ENCODE data around the gene DYNC1H1. TPM values are rescaled to one million over a fixed set of nuclear protein-coding genes. Genes with fewer than 3 reads are reported as not detected.
"Not testable (repeated sequence)": the region's sequence is repeated elsewhere in the genome, so short reads cannot be mapped to it uniquely, and the experiment has no call there.

The DYNC1H1 gene
- total RNA-seq, 1 experiment from 2014 or later: 361 TPM

DNA sequence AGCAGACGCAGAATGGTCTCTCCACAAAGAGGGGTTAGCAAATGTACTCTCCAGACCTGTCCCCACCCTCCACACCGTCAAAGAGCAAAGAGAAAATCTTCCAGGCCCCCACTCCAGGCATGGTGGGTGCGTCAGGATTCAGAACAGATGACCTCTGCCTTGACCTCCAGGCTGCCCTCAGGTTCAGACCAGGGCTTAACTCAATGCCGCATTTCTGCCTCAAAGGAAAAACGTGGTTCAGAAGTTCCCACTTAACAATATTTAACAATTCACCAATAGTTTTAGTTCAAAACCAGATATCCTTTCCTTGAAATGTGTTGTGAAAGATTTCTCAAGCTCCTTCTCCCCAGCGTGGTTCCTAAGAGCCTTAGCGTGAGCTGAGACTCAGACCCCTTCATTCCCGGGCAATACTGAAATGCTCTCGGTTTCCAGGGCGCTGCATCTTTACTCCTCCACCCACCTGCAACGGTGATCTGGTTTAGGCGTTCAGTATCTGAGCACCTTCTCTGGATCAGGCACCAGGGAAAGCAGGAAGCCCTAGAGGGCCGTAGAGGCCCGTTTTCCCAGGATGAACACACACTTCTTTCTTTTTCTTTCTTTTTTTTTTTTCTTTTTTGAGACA is 99.5 kb downstream of the DYNC1H1 start (continued):
- no peak for TF ChIP-seq POLR2A (IDR thresholded peaks at IDR 0.05; ENCODE audit: borderline replicate concordance, extremely low read depth, insufficient read depth, insufficient read length)

DNA sequence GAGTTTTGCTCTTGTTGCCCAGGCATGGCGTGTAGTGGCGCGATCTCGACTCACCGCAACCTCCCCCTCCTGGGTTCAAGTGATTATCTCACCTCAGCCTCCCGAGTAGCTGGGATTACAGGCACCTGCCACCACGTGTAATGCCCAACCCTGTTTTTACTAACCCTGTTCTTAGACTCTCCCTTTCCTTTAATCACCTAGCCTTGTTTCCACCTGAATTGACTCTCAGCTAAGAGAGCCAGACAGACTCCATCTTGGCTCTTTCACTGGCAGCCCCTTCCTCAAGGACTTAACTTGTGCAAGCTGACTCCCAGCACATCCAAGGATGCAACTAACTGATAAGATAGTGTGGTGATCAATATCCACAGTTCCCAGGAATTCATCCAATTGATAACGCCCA is 100.2 kb downstream of the DYNC1H1 start:
- POLR2A ChIA-PET; H4K20me1 ChIP-seq (ENCODE audit: insufficient read depth); DNase-seq (ENCODE audit: low read depth, low spot score); H3K27me3 ChIP-seq (ENCODE audit: insufficient read depth, low read length); intact Hi-C loops (cut with micrococcal nuclease); H3K4me3 ChIP-seq (replicated peaks in 1 of 2; ENCODE audit: low read depth in 1 of 2, low read length in 2 of 2); H3K4me2 ChIP-seq (ENCODE audit: low read length); RAD21 ChIA-PET (ENCODE audit: low non-redundant PET in 1 of 2, low total read pairs in 2 of 2, uncharacterized antibody in 2 of 2, unreplicated experiment in 2 of 2); H3K27ac ChIP-seq (ENCODE audit: low read depth, low read length); ATAC-seq; H2AFZ ChIP-seq (ENCODE audit: low read depth, low read length, poor library complexity, severe bottlenecking); H3K9me3 ChIP-seq (ENCODE audit: control insufficient read depth in 1 of 2, insufficient read depth in 1 of 2, low read depth in 1 of 2, low read length in 2 of 2); H3K9ac ChIP-seq (ENCODE audit: low read length); H3K9me2 ChIP-seq (ENCODE audit: insufficient read depth); H3K36me3 ChIP-seq (ENCODE audit: control insufficient read depth in 1 of 2, insufficient read depth in 2 of 2, low read length in 2 of 2); H3K79me2 ChIP-seq (ENCODE audit: insufficient read depth, low read length); BruUV-seq (replicated peaks): not testable (repeated sequence)
- CTCF ChIA-PET: interaction anchor here (2.3 to 3.2 kb wide), 2 partner anchors 18 to 32 kb away, joined by 12 to 45 read pairs; no protein-coding TSS in a partner anchor
- H3K4me1 ChIP-seq (ENCODE audit: control insufficient read depth in 1 of 2, insufficient read depth in 2 of 2, low read length in 2 of 2): peaks cover 12 to 17% of the 10 kb centered on the region in 2 experiments

DNA sequence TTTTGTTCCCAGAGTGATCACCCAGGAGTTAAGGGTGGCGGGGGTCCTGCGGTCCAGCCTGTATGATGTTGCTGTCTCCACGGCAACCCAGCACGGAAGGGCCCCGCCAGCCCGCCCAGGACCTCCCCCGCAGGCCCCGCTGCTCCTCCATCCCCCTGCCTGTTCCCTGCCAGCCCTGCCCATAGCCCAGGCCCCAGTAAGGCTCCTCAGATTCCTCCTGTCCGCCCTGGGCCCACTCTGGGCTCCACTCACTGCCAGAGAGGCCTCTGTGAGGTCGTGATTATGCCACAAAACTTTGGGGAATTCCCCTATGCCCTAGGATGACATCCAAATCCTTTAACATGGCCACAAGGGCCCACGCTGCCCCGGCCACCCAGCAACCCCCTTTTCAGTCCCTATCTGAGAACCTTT is 101.7 kb downstream of the DYNC1H1 start:
- Histone ChIP-seq H3K9me2 (ENCODE audit: insufficient read depth) (no peaks in the 10 kb centered on the region), H4K20me1 (ENCODE audit: insufficient read depth) (no peaks in the 10 kb centered on the region), H3K4me2 (ENCODE audit: low read length) (no peak overlapping the region), H3K9me3 (ENCODE audit: control insufficient read depth in 1 of 2, insufficient read depth in 1 of 2, low read depth in 1 of 2, low read length in 2 of 2) (peaks cover 0 to 3% of the 10 kb centered on the region in 2 experiments; a peak in 1 of 4 replicates), H3K9ac (ENCODE audit: low read length) (no peak overlapping the region), H3K27ac (ENCODE audit: low read depth, low read length) (no peak overlapping the region), H3K36me3 (ENCODE audit: control insufficient read depth in 1 of 2, insufficient read depth in 2 of 2, low read length in 2 of 2) (no peaks in the 10 kb centered on the region), H3K4me3 (replicated peaks in 1 of 2; ENCODE audit: low read depth in 1 of 2, low read length in 2 of 2) (no peak overlapping the region), H2AFZ (ENCODE audit: low read depth, low read length, poor library complexity, severe bottlenecking) (no peak overlapping the region), H3K4me1 (ENCODE audit: control insufficient read depth in 1 of 2, insufficient read depth in 2 of 2, low read length in 2 of 2) (peaks cover 23 to 29% of the 10 kb centered on the region in 2 experiments), H3K27me3 (ENCODE audit: insufficient read depth, low read length) (no peaks in the 10 kb centered on the region), H3K79me2 (ENCODE audit: insufficient read depth, low read length) (no peaks in the 10 kb centered on the region)
- POLR2A ChIA-PET: no interaction called here
- ATAC-seq (no peak), DNase-seq (ENCODE audit: low read depth, low spot score) (no peak)
- RAD21 ChIA-PET (ENCODE audit: low non-redundant PET in 1 of 2, low total read pairs in 2 of 2, uncharacterized antibody in 2 of 2, unreplicated experiment in 2 of 2): no interaction called here
- intact Hi-C loops (cut with micrococcal nuclease): no loop called here
- CTCF ChIA-PET: no interaction called here
- BruUV-seq (replicated peaks): no TSS peak
- no peak for TF ChIP-seq ZNF274 (IDR thresholded peaks at IDR 0.05; ENCODE audit: low read depth, low read length)
- no peak for TF ChIP-seq ZFX (IDR thresholded peaks at IDR 0.05)
- TF ChIP-seq, protein P1, sequence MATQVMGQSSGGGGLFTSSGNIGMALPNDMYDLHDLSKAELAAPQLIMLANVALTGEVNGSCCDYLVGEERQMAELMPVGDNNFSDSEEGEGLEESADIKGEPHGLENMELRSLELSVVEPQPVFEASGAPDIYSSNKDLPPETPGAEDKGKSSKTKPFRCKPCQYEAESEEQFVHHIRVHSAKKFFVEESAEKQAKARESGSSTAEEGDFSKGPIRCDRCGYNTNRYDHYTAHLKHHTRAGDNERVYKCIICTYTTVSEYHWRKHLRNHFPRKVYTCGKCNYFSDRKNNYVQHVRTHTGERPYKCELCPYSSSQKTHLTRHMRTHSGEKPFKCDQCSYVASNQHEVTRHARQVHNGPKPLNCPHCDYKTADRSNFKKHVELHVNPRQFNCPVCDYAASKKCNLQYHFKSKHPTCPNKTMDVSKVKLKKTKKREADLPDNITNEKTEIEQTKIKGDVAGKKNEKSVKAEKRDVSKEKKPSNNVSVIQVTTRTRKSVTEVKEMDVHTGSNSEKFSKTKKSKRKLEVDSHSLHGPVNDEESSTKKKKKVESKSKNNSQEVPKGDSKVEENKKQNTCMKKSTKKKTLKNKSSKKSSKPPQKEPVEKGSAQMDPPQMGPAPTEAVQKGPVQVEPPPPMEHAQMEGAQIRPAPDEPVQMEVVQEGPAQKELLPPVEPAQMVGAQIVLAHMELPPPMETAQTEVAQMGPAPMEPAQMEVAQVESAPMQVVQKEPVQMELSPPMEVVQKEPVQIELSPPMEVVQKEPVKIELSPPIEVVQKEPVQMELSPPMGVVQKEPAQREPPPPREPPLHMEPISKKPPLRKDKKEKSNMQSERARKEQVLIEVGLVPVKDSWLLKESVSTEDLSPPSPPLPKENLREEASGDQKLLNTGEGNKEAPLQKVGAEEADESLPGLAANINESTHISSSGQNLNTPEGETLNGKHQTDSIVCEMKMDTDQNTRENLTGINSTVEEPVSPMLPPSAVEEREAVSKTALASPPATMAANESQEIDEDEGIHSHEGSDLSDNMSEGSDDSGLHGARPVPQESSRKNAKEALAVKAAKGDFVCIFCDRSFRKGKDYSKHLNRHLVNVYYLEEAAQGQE (IDR thresholded peaks at IDR 0.05; ENCODE audit: low read depth): no peak
- TF ChIP-seq, protein P2, sequence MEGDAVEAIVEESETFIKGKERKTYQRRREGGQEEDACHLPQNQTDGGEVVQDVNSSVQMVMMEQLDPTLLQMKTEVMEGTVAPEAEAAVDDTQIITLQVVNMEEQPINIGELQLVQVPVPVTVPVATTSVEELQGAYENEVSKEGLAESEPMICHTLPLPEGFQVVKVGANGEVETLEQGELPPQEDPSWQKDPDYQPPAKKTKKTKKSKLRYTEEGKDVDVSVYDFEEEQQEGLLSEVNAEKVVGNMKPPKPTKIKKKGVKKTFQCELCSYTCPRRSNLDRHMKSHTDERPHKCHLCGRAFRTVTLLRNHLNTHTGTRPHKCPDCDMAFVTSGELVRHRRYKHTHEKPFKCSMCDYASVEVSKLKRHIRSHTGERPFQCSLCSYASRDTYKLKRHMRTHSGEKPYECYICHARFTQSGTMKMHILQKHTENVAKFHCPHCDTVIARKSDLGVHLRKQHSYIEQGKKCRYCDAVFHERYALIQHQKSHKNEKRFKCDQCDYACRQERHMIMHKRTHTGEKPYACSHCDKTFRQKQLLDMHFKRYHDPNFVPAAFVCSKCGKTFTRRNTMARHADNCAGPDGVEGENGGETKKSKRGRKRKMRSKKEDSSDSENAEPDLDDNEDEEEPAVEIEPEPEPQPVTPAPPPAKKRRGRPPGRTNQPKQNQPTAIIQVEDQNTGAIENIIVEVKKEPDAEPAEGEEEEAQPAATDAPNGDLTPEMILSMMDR (IDR thresholded peaks at IDR 0.05 in 2 of 3, conservative IDR thresholded peaks at IDR 0.05 in 1 of 3; ENCODE audit: borderline replicate concordance in 1 of 3, insufficient read depth in 1 of 3, low read depth in 2 of 3, low read length in 2 of 3): no peak
- TF ChIP-seq JUND (IDR thresholded peaks at IDR 0.05): no peak
- TF ChIP-seq POLR2A (IDR thresholded peaks at IDR 0.05; ENCODE audit: borderline replicate concordance, extremely low read depth, insufficient read depth, insufficient read length): no peak
- TF ChIP-seq ZBTB33 (IDR thresholded peaks at IDR 0.05; ENCODE audit: extremely low read depth, insufficient replicate concordance, low read length): no peak
- TF ChIP-seq, protein P3, sequence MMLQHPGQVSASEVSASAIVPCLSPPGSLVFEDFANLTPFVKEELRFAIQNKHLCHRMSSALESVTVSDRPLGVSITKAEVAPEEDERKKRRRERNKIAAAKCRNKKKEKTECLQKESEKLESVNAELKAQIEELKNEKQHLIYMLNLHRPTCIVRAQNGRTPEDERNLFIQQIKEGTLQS (IDR thresholded peaks at IDR 0.05): no peak
- TF ChIP-seq SRF (IDR thresholded peaks at IDR 0.05; ENCODE audit: low read depth): no peak

Measured in HCT116 (cell line).